Ectodermal cell (in vitro differentiated cells): ENCODE data around the gene TRPV2.

Source experiments
- H3K27ac ChIP-seq: 2 replicates; pipeline ENCODE4 v1.7.0; 2013; ENCODE audit warnings: mild to moderate bottlenecking, low read depth, low read length; ENCODE audit not compliant: insufficient read depth, poor library complexity, severe bottlenecking
- H3K27me3 ChIP-seq: 2 replicates; pipeline ENCODE4 v1.7.0; 2013; ENCODE audit warnings: mild to moderate bottlenecking, low read length; ENCODE audit not compliant: insufficient read depth, control insufficient read depth, poor library complexity, severe bottlenecking
- H3K36me3 ChIP-seq: one replicate; pipeline ENCODE4 v1.7.0; 2013; ENCODE audit warnings: low read length; ENCODE audit not compliant: control insufficient read depth, insufficient read depth
- H3K4me1 ChIP-seq: one replicate; pipeline ENCODE4 v1.7.0; 2013; ENCODE audit warnings: low read length; ENCODE audit not compliant: control insufficient read depth, insufficient read depth
- H3K4me3 ChIP-seq: 2 replicates; pipeline ENCODE4 v1.7.0; 2013; ENCODE audit warnings: low read depth, low read length, control low read depth; ENCODE audit not compliant: insufficient read depth
- H3K9me3 ChIP-seq: 2 replicates; pipeline ENCODE4 v1.7.0; 2013; ENCODE audit warnings: mild to moderate bottlenecking, low read length, moderate library complexity; ENCODE audit not compliant: control insufficient read depth
- WGBS, 2 experiments: methylation state at CpG; one replicate each; pipeline ENCODE4 v1.1.7; 2013; ENCODE audit warnings: missing lambda C conversion rate in 2 of 2; 5-methylcytosine and 5-hydroxymethylcytosine counted together

Gene TRPV2

DNA sequence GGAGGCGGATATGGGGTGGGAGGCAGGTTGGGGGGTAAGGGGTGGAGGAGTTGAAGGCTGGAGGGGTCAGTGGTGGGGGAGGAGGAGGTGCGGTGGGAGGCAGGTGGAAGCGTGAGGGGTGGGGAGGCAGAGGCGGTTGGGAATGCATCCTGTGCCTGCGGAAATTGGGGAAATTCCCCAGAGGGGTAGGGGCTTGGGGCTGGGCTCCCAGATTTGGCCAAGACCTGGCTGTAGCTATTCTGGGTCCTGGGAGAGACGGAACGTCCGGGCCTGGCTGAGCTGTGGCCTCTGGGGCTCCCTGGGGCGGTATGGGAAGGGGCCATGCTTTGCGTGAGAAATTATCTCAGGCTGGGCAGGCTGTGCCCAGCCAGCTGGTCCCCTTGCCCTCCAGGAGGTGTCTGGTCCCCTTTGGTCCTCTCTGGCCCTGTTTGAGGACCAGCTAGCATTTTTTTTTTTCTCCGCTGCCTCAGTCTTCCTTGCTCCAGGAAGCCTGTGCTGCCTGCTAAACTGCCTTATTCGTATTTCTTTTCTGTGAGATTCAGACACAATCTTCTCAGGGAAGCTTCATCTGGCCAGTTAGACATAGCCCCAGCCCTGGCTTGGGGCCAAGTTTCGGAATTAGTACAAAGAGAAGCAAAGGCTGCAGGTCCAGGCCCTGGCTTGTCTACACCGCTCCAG lies 7.3 kb upstream of the TRPV2 start:
- Histone ChIP-seq H3K27ac (peak overlapping the region; percentile 11), H3K9me3 (no peaks in the 10 kb centered on the region), H3K4me3 (no peak overlapping the region), H3K36me3 (no peaks in the 10 kb centered on the region), H3K4me1 (no peaks in the 10 kb centered on the region), H3K27me3 (no peaks in the 10 kb centered on the region)
- WGBS, 2 experiments: 45 to 47% methylated on average over 14 of the region's 14 CpGs

DNA sequence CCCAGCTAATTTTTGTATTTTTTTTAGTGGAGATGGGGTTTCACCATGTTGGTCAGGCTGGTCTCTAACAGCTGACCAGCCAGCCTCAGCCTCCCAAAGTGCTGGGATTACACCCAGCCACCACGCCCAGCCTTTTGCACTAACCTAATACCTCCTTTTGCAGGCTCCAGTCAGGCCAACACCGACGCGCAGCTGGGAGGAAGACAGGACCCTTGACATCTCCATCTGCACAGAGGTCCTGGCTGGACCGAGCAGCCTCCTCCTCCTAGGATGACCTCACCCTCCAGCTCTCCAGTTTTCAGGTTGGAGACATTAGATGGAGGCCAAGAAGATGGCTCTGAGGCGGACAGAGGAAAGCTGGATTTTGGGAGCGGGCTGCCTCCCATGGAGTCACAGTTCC lies 2.0 kb downstream of the TRPV2 start:
- peaks cover 8% of the 10 kb centered on the region for H3K4me1 ChIP-seq
- no peak overlapping the region for H3K4me3 ChIP-seq
- no peak overlapping the region for H3K27ac ChIP-seq
- 91 to 95% methylated on average over 7 of the region's 7 CpGs for WGBS, 2 experiments
- H3K36me3 ChIP-seq: no peaks in the 10 kb centered on the region
- H3K27me3 ChIP-seq: no peaks in the 10 kb centered on the region
- no peaks in the 10 kb centered on the region for H3K9me3 ChIP-seq

DNA sequence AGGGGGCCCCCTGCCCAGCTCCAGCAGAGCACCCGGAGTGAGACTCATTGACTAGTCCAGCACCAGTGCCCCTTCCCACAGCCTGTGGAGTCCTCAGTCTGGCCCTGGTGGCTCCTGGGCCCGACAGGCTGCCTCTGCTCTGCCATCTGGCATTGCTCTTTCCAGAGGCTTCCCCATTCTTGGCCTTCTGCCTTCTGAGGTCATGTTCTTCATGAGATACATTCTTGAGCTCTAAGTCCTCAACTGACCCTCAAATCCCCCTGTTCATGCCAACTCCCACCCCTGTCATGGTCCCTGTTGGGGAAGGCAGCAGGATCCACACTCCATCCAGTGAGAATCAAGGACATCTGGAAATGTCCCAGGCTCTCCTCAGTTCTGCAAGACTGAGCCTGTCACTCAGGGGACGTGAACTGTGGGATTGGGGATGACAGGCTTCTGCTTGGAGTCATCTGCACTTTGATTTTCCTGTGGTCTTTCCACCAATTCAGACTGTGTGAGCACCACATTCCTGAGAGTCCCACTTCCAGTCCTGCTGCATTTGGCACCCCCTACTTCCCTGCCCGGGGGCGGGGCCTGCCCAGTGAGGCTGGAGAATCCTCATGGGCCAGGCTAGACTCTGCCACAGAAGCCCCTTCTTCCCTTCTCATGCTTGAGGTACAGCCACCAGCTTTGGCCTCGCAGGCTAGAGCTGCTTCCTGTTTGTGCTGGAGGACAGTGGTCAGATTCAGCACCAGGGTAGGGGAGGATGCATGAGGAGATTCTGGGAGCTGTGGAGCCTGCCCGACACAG lies 2.7 kb downstream of the TRPV2 start:
- Histone ChIP-seq H3K27me3 (no peaks in the 10 kb centered on the region), H3K4me1 (peaks cover 8% of the 10 kb centered on the region), H3K9me3 (no peaks in the 10 kb centered on the region), H3K36me3 (no peaks in the 10 kb centered on the region), H3K27ac (no peak overlapping the region), H3K4me3 (no peak overlapping the region)
- 88 to 94% methylated on average over 7 of the region's 7 CpGs for WGBS, 2 experiments

DNA sequence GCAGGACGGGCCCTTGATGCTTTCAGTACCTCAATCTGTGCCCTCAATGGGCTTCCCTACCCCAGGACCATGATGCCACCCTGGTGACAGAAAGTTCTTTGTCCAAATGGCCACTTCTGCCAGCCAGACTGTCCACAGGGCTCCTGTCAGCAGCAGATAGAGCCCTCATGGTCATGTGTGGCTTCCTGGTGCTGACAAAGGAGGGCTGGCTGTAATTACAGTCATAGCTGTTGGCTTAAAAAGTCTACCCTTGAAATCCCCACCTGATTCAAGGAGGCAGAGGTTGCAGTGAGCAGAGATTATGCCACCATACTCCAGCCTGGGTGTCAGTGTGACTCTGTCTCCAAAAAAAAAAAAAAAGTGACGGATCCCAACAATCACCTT lies 3.3 kb downstream of the TRPV2 start:
- Histone ChIP-seq H3K4me1 (peaks cover 8% of the 10 kb centered on the region), H3K27me3 (no peaks in the 10 kb centered on the region), H3K36me3 (no peaks in the 10 kb centered on the region), H3K9me3 (no peaks in the 10 kb centered on the region), H3K27ac (no peak overlapping the region), H3K4me3 (no peak overlapping the region)
- 91 to 93% methylated on average over 1 of the region's 2 CpGs for WGBS, 2 experiments

DNA sequence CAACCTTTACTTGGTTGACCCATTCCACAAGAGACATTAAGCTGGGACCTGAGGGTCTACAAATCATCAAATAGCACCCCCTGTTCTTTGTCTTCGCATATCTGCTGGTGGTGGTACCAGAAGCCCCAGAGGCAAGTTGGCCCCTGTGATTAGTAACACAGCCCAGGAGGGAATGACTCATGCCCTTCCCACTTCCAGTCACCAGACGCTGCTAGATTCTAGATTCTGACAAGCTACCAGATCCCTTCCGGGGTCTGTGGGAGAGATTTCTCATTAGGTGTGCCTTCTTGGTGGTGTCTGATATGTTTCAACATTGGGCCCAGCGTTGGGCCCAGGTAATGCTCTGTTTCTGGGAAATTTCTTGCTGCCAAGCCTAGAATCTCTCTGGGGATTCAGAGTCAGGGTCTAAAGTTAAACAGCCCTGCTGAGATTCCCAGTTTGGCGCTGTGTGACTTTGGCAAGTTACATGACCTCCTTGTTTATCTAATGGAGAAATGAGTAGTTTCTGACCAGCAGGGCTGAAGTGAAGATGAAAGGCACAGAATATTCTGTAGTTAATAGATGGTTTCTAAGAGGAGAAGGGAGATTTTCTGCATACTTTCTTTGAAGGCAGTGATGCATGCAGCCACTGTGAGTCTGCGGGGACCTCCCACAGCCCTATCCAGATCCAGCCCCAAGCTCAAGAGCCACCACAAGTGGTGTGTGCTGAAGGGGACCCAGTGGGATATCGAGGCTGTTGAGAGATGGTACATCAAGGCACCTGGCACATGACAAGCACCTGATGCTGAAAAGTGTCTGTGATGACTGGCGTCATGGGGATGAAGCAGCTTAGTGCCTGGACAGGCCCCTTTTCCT lies 3.9 kb downstream of the TRPV2 start:
- H3K4me1 ChIP-seq: peaks cover 8% of the 10 kb centered on the region
- no peaks in the 10 kb centered on the region for H3K9me3 ChIP-seq
- H3K27ac ChIP-seq: no peak overlapping the region
- WGBS, 2 experiments: 83 to 86% methylated on average over 8 of the region's 8 CpGs
- H3K36me3 ChIP-seq: no peaks in the 10 kb centered on the region
- H3K27me3 ChIP-seq: no peaks in the 10 kb centered on the region
- H3K4me3 ChIP-seq: no peak overlapping the region

DNA sequence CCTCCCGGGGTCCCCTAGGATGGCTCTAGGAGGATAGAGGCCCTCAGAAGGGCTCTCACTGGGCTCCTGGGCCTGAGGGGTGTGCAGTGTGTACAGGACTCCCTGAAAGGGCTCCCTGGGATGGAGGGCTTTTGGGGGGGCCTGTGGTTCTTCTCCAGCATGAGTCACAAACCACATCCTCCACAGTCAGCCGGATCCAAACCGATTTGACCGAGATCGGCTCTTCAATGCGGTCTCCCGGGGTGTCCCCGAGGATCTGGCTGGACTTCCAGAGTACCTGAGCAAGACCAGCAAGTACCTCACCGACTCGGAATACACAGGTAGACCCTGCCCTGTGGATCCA lies 4.5 kb downstream of the TRPV2 start:
- H3K27ac ChIP-seq: no peak overlapping the region
- no peaks in the 10 kb centered on the region for H3K27me3 ChIP-seq
- 94 to 95% methylated on average over 10 of the region's 10 CpGs for WGBS, 2 experiments
- no peaks in the 10 kb centered on the region for H3K9me3 ChIP-seq
- no peaks in the 10 kb centered on the region for H3K36me3 ChIP-seq
- H3K4me3 ChIP-seq: no peak overlapping the region
- H3K4me1 ChIP-seq: peaks cover 8% of the 10 kb centered on the region

DNA sequence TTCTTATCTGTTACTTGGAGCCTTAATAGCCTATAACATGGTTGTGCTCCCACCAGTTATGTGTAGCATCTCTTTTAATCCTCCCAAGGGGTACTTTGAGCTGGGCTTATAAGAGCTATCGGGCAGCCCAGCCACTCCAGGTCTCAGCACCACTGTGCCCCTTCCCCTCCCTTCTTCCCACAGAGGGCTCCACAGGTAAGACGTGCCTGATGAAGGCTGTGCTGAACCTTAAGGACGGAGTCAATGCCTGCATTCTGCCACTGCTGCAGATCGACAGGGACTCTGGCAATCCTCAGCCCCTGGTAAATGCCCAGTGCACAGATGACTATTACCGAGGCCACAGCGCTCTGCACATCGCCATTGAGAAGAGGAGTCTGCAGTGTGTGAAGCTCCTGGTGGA lies 7.0 kb downstream of the TRPV2 start:
- Histone ChIP-seq H3K4me1 (peaks cover 8% of the 10 kb centered on the region), H3K27ac (no peak overlapping the region), H3K36me3 (no peaks in the 10 kb centered on the region), H3K27me3 (no peaks in the 10 kb centered on the region), H3K9me3 (no peaks in the 10 kb centered on the region), H3K4me3 (no peak overlapping the region)
- WGBS, 2 experiments: 88 to 91% methylated on average over 7 of the region's 7 CpGs

DNA sequence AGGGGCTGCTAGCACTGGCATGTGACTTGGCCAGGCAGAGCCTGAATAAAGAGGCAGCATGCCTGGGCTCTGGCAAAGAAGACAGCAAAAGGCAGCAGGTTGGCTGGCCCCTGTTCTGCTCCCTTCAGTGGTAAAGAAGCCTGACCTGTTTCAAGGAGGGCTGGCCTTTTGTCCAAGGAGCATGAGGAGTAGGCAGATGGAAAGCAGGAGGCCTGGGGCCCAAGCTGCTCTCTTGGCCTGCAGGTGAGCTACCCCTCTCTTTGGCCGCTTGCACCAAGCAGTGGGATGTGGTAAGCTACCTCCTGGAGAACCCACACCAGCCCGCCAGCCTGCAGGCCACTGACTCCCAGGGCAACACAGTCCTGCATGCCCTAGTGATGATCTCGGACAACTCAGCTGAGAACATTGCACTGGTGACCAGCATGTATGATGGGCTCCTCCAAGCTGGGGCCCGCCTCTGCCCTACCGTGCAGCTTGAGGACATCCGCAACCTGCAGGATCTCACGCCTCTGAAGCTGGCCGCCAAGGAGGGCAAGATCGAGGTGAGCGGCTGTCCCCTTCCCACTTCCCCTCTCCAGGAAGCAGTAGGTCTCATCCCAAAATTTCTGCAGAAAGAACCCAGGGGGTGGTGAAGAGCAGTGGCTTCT lies 8.0 kb downstream of the TRPV2 start:
- Histone ChIP-seq H3K4me1 (peaks cover 8% of the 10 kb centered on the region), H3K36me3 (no peaks in the 10 kb centered on the region), H3K4me3 (no peak overlapping the region), H3K9me3 (no peaks in the 10 kb centered on the region), H3K27me3 (no peaks in the 10 kb centered on the region), H3K27ac (no peak overlapping the region)
- WGBS, 2 experiments: 92 to 93% methylated on average over 10 of the region's 10 CpGs

DNA sequence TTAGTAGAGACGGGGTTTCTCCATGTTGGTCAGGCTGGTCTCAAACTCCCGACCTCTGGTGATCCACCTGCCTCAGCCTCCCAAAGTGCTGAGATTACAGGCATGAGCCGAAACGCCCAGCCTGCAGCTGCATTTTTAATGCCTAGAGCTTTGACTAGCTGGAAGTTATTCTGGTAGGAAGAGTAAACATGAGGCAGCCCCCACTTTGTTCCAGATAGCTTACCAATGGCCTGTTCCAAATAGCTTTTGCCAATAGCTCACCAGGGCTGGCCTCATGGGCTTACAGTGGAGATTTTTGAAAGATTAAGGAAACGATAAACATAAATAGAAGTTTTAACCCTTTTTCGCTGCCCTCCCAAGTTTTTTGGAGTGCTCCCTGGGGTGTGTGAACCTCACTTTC lies 9.8 kb downstream of the TRPV2 start:
- Histone ChIP-seq H3K9me3 (no peaks in the 10 kb centered on the region), H3K36me3 (no peaks in the 10 kb centered on the region), H3K4me1 (no peaks in the 10 kb centered on the region), H3K27ac (no peak overlapping the region), H3K27me3 (no peaks in the 10 kb centered on the region), H3K4me3 (no peak overlapping the region)
- 77 to 78% methylated on average over 6 of the region's 6 CpGs for WGBS, 2 experiments
